Activated effector memory CD4-positive, alpha-beta T cell treated with anti-CD3 and anti-CD28 coated beads, Interleukin-2, amount 50 U/mL, for 16 hours (primary cell): ENCODE results near the gene CHRM1.

Source experiments
- DNase-seq: peaks from one replicate; pipeline ENCODE4 v3.0.0-alpha.2; 2020

Gene CHRM1

GRCh38 chr11:62902932-62903331 is 18.2 kb downstream of the CHRM1 start:
- no peak for DNase-seq

- DNase-seq, result no peak
Observed at GRCh38 chr11:62898027-62898426, 23.1 kb downstream of the CHRM1 start.

- no peak for DNase-seq
Observed at GRCh38 chr11:62897311-62897710, 23.9 kb downstream of the CHRM1 start.

- no peak for DNase-seq
Observed at GRCh38 chr11:62896049-62896448, 25.1 kb downstream of the CHRM1 start.

GRCh38 chr11:62895501-62895900 is 25.7 kb downstream of the CHRM1 start:
- DNase-seq, result no peak

- no peak for DNase-seq
Observed at GRCh38 chr11:62892077-62892922, 28.9 kb downstream of the CHRM1 start.

- DNase-seq, result no peak
Observed at GRCh38 chr11:62889484-62890437, 31.4 kb downstream of the CHRM1 start.

GRCh38 chr11:62889126-62889483 is 32.1 kb downstream of the CHRM1 start:
- DNase-seq, result no peak

GRCh38 chr11:62888406-62888805 is 32.8 kb downstream of the CHRM1 start:
- no peak for DNase-seq

GRCh38 chr11:62885137-62885750 is 35.9 kb downstream of the CHRM1 start:
- no peak for DNase-seq

- no peak for DNase-seq
Observed at GRCh38 chr11:62883673-62884072, 37.5 kb downstream of the CHRM1 start.

- DNase-seq, result no peak
Observed at GRCh38 chr11:62882788-62883501, 38.2 kb downstream of the CHRM1 start.

- DNase-seq, result no peak
Observed at GRCh38 chr11:62882431-62882749, 38.8 kb downstream of the CHRM1 start.

GRCh38 chr11:62881579-62882430 is 39.4 kb downstream of the CHRM1 start:
- DNase-seq, result peak; percentile 98

- DNase-seq, result peak; percentile 96
Observed at GRCh38 chr11:62880803-62881578, 40.2 kb downstream of the CHRM1 start, which contains the start of gene SLC3A2. SLC3A2 (plus strand) TSS chr11:62880896; CDS start chr11:62881024, 128 bp downstream.

GRCh38 chr11:62880231-62880802 is 40.8 kb downstream of the CHRM1 start:
- DNase-seq, result no peak

GRCh38 chr11:62879235-62879978 is 41.8 kb downstream of the CHRM1 start:
- DNase-seq, result no peak

GRCh38 chr11:62876712-62877111 is 44.5 kb downstream of the CHRM1 start:
- DNase-seq, result no peak

- DNase-seq, result no peak
Observed at GRCh38 chr11:62875698-62876478, 45.3 kb downstream of the CHRM1 start.
